B cell (primary cell): Measurements from ENCODE around the gene DIS3L2. TPM values are rescaled to one million over a fixed set of nuclear protein-coding genes. Genes with fewer than 3 reads are reported as not detected.
"Not testable (repeated sequence)": the region's sequence is repeated elsewhere in the genome, so short reads cannot be mapped to it uniquely, and the experiment has no call there.

Source experiments
- ATAC-seq: fragments of 200-7000 bp; cut with Tn5 transposase; one replicate; pipeline ENCODE4 v1.10.0; 2021; ENCODE audit warnings: low read depth, mild to moderate bottlenecking, moderate number of reproducible peaks, moderate library complexity
- CTCF ChIA-PET: fragments of 350-600 bp; sonication (Branson Sonifier 250); formaldehyde crosslinking; loops from one replicate; lab custom pipeline; 2021; ENCODE audit warnings: antibody characterized with exemption, inconsistent platforms; lab: Charles Lee
- POLR2A ChIA-PET: fragments of 350-600 bp; sonication (Branson Sonifier 250); formaldehyde crosslinking; loops from one replicate; lab custom pipeline; 2021; ENCODE audit warnings: antibody characterized with exemption; lab: Charles Lee
- DNase-seq: peaks from one replicate; pipeline ENCODE4 v3.0.0; 2013
- H2AFZ ChIP-seq: 2 replicates; pipeline ENCODE4 v1.6.1; 2012; ENCODE audit warnings: mild to moderate bottlenecking, low read depth, low read length; ENCODE audit not compliant: insufficient read depth, poor library complexity, severe bottlenecking
- H3K27ac ChIP-seq, 2 donors: 1 replicate in 1 of 2; 2 replicates in 1 of 2; pipeline ENCODE4 v1.5.1; 2012 to 2013; ENCODE audit warnings: low read length in 2 of 2, mild to moderate bottlenecking in 2 of 2, moderate library complexity in 1 of 2
- H3K27me3 ChIP-seq, 4 experiments: fragments of 200-600 bp in 1 of 4; sonication (generic) in 1 of 4; replicated peaks in 1 of 4; 1 replicate in 2 of 4; 2 replicates in 2 of 4; pipeline versions ENCODE4 v1.6.1 to v1.7.0; 2013 to 2016; ENCODE audit warnings: low read length in 3 of 4, mild to moderate bottlenecking in 2 of 4, mixed read lengths in 1 of 4, moderate library complexity in 1 of 4; ENCODE audit not compliant: insufficient read depth in 4 of 4, control insufficient read depth in 3 of 4; ENCODE audit errors: control extremely low read depth in 1 of 4
- H3K36me3 ChIP-seq, 2 experiments: replicated peaks in 1 of 2; 1 replicate in 1 of 2; 2 replicates in 1 of 2; pipeline versions ENCODE4 v1.6.1 to v1.7.1; 2013; ENCODE audit warnings: low read length in 1 of 2; ENCODE audit not compliant: insufficient read depth in 2 of 2, control insufficient read depth in 1 of 2; ENCODE audit errors: control extremely low read depth in 1 of 2, extremely low read depth in 1 of 2
- H3K4me1 ChIP-seq, 2 donors: fragments of 200-600 bp in 1 of 2; sonication (generic) in 1 of 2; 1 replicate in 1 of 2; 2 replicates in 1 of 2; pipeline versions ENCODE4 v1.5.1 to v1.6.1; 2013 to 2017; ENCODE audit warnings: low read length in 2 of 2; ENCODE audit not compliant: control insufficient read depth in 2 of 2, insufficient read depth in 2 of 2
- H3K4me2 ChIP-seq: replicated peaks from 2 replicates; pipeline ENCODE3; 2012; ENCODE audit warnings: mild to moderate bottlenecking, low read depth, low read length; ENCODE audit not compliant: poor library complexity, severe bottlenecking
- H3K4me3 ChIP-seq, 5 experiments: fragments of 200-600 bp in 1 of 5; sonication (generic) in 1 of 5; 1 replicate in 3 of 5; 2 replicates in 2 of 5; pipeline versions ENCODE4 v1.5.1 to v1.7.0; 2011 to 2016; ENCODE audit warnings: low read length in 4 of 5, mild to moderate bottlenecking in 4 of 5, low read depth in 2 of 5, control low read depth in 1 of 5, moderate library complexity in 1 of 5; ENCODE audit not compliant: insufficient read depth in 1 of 5; ENCODE audit errors: control extremely low read depth in 1 of 5, extremely low read depth in 1 of 5
- H3K79me2 ChIP-seq: fragments of 200-600 bp; sonication (generic); one replicate; pipeline ENCODE4 v1.6.0; 2016; ENCODE audit warnings: low read length; ENCODE audit not compliant: control insufficient read depth, insufficient read depth
- H3K9ac ChIP-seq: fragments of 200-600 bp; sonication (generic); 2 replicates; pipeline ENCODE4 v1.6.1; 2017; ENCODE audit warnings: mild to moderate bottlenecking, low read length, moderate library complexity
- H3K9me3 ChIP-seq, 3 donors: one replicate each; pipeline versions ENCODE4 v1.6.1 to v1.7.1; 2013; ENCODE audit warnings: low read length in 2 of 3; ENCODE audit not compliant: control insufficient read depth in 2 of 3, insufficient read depth in 1 of 3; ENCODE audit errors: control extremely low read depth in 1 of 3
- H4K20me1 ChIP-seq: 2 replicates; pipeline ENCODE4 v1.6.0; 2012; ENCODE audit warnings: mild to moderate bottlenecking, low read length; ENCODE audit not compliant: insufficient read depth, control insufficient read depth, poor library complexity, severe bottlenecking
- H3K27ac Mint-ChIP-seq: one replicate; pipeline ENCODE4 v1.8.0; 2021; ENCODE audit warnings: mixed read lengths
- H3K27me3 Mint-ChIP-seq: one replicate; pipeline ENCODE4 v1.8.0; 2021; ENCODE audit warnings: mixed read lengths
- H3K4me1 Mint-ChIP-seq: one replicate; pipeline ENCODE4 v1.8.0; 2021; ENCODE audit warnings: mixed read lengths
- H3K4me3 Mint-ChIP-seq: one replicate; pipeline ENCODE4 v1.8.0; 2021; ENCODE audit warnings: mixed read lengths
- H3K9me3 Mint-ChIP-seq: one replicate; pipeline ENCODE4 v1.8.0; 2022; ENCODE audit warnings: mixed read lengths; ENCODE audit not compliant: insufficient read depth
- EZH2 ChIP-seq: IDR thresholded peaks from 2 replicates; pipeline ENCODE4 v1.6.1; 2012; ENCODE audit warnings: borderline replicate concordance, low read depth, mild to moderate bottlenecking, moderate library complexity, low read length; ENCODE audit not compliant: insufficient read depth, poor library complexity, severe bottlenecking
- WGBS: methylation state at CpG from one replicate; pipeline ENCODE4 v1.1.5; 2013; ENCODE audit warnings: missing lambda C conversion rate; ENCODE audit not compliant: insufficient coverage; 5-methylcytosine and 5-hydroxymethylcytosine counted together
- intact Hi-C: fragments of 100-400 bp; cut with micrococcal nuclease; formaldehyde crosslinking; loops from one replicate; pipeline ENCODE4 v1.10.0; 2022
- polyA plus RNA-seq: library from polyadenylated mRNA; depleted of rRNA; stranded (reverse); fragments of >200 nt; gene quantifications from 2 replicates; pipeline ENCODE4 v1.2.3, GENCODE V29; 2012
- total RNA-seq, 2 donors: library from RNA; stranded (reverse); fragments of 120-200 nt in 1 of 2; gene quantifications; 1 replicate in 1 of 2; 2 replicates in 1 of 2; pipeline versions ENCODE4 v1.2.3 to v1.2.4, GENCODE V29; 2013 to 2022
- TF ChIP-seq, protein P1 (sequence below): fragments of 200-600 bp; IDR thresholded peaks from one replicate; pipeline ENCODE4 v1.8.0; 2022; ENCODE audit warnings: antibody characterized with exemption, mild to moderate bottlenecking

The DIS3L2 gene
- total and polyA plus RNA-seq, 2 donors (not counting 1 experiment from before 2014, with no cell fraction given): 34.5 to 70.1 TPM

DNA sequence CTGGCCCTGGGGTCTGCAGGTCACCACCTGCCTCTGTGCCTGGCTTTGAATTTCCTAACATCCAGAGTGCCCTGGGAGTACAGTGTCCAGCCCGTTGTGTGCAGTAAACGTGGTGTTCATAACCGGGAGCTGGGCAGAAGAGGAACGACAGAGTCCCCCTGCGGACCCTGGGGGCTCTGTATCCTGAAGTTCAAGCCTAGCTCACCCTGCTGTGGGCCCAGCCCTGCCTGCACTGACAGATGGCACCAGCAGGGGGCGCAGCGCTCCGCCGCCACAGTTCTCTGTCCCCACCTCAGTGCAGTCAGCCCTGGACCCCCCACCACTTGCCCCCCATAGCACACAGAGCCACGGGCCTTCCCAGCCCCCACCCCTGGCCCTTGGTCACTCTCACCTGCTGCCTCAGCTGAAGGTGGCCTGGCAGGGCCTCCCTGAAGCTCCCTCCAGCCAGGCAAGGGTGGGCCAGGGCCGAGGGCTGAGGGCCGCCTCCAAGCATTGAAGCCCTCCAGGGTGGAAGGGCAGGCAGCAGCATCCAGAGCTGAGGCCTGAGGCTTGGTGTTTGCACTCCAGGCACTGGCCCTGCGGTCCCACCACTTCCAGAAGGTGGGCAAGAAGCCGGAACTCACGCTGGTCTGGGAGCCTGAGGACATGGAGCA lies 373.8 kb downstream of the DIS3L2 start:
- H3K4me3 ChIP-seq, H3K4me3 Mint-ChIP-seq, H4K20me1 ChIP-seq, intact Hi-C loops, H3K36me3 ChIP-seq, H3K4me1 Mint-ChIP-seq, H3K4me1 ChIP-seq, DNase-seq, H3K27me3 ChIP-seq, H3K27me3 Mint-ChIP-seq, H2AFZ ChIP-seq, H3K9ac ChIP-seq, H3K79me2 ChIP-seq, H3K27ac Mint-ChIP-seq, H3K9me3 ChIP-seq, H3K9me3 Mint-ChIP-seq, H3K27ac ChIP-seq, H3K4me2 ChIP-seq, CTCF ChIA-PET: not testable (repeated sequence)
- POLR2A ChIA-PET: interaction anchor here (0.5 kb wide), 1 partner anchor 471 kb away, joined by 3 read pairs; no protein-coding TSS in a partner anchor
- TF ChIP-seq, protein P1, sequence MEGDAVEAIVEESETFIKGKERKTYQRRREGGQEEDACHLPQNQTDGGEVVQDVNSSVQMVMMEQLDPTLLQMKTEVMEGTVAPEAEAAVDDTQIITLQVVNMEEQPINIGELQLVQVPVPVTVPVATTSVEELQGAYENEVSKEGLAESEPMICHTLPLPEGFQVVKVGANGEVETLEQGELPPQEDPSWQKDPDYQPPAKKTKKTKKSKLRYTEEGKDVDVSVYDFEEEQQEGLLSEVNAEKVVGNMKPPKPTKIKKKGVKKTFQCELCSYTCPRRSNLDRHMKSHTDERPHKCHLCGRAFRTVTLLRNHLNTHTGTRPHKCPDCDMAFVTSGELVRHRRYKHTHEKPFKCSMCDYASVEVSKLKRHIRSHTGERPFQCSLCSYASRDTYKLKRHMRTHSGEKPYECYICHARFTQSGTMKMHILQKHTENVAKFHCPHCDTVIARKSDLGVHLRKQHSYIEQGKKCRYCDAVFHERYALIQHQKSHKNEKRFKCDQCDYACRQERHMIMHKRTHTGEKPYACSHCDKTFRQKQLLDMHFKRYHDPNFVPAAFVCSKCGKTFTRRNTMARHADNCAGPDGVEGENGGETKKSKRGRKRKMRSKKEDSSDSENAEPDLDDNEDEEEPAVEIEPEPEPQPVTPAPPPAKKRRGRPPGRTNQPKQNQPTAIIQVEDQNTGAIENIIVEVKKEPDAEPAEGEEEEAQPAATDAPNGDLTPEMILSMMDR: peak; percentile 55
- WGBS: 67% methylated on average over 12 of the region's 15 CpGs
- ATAC-seq: peak; percentile 39

DNA sequence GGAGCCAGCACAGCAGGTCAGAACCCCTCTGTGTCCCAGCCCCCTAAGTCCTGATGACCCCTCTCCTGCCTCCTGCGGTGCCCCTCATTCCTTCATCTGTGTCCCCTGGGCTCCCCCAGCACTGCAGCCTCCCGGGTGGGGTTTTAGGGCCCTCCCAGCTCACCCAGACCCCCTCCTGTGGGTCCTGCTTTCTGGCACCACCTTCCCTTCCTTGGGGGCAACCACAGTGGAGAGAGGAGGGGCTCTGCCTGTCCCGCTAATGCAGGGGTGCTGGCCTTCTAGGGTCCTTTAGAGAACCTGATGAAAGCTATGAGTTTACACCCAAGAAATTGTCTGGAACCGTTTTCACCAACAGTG lies 374.3 kb downstream of the DIS3L2 start:
- no peak for TF ChIP-seq EZH2
- TF ChIP-seq, protein P1: no peak
- H3K27ac ChIP-seq: no peak overlapping the region
- Mint-ChIP-seq H3K27me3 (no peaks in the 10 kb centered on the region), H3K4me3 (no peak overlapping the region), H3K27ac (no peak overlapping the region), H3K4me1 (no peaks in the 10 kb centered on the region), H3K9me3 (no peaks in the 10 kb centered on the region)
- no peak overlapping the region for H3K4me2 ChIP-seq
- no peak overlapping the region for H3K9ac ChIP-seq
- CTCF ChIA-PET: interaction anchor here (1.3 kb wide), 1 partner anchor 9 kb away, joined by 4 read pairs; no protein-coding TSS in a partner anchor
- H4K20me1 ChIP-seq: no peaks in the 10 kb centered on the region
- WGBS: 91% methylated on average over 2 of the region's 4 CpGs
- H3K27me3 ChIP-seq: no peaks in the 10 kb centered on the region
- intact Hi-C loops: no loop called here
- H2AFZ ChIP-seq: no peak overlapping the region
- no peaks in the 10 kb centered on the region for H3K79me2 ChIP-seq
- ATAC-seq (no peak), DNase-seq (no peak)
- H3K4me3 ChIP-seq: no peak overlapping the region
- H3K9me3 ChIP-seq: no peaks in the 10 kb centered on the region
- H3K36me3 ChIP-seq: peaks cover 0 to 2% of the 10 kb centered on the region in 2 experiments
- H3K4me1 ChIP-seq: no peaks in the 10 kb centered on the region
- POLR2A ChIA-PET: no interaction called here
